HG03045 (cell line): ENCODE data around the gene NOL4L.

Source experiments
- ATAC-seq: cut with Tn5 transposase; IDR thresholded peaks from one replicate; pipeline ENCODE4 v1.9.1; 2021; ENCODE audit warnings: mild to moderate bottlenecking, moderate library complexity; ENCODE audit not compliant: unreplicated experiment

Gene NOL4L

GRCh38 chr20:32461836-32462600 lies 123.1 kb downstream of the NOL4L start:
- ATAC-seq: no peak

- ATAC-seq: no peak
Measured at GRCh38 chr20:32460683-32461320, 124.3 kb downstream of the NOL4L start.

DNA sequence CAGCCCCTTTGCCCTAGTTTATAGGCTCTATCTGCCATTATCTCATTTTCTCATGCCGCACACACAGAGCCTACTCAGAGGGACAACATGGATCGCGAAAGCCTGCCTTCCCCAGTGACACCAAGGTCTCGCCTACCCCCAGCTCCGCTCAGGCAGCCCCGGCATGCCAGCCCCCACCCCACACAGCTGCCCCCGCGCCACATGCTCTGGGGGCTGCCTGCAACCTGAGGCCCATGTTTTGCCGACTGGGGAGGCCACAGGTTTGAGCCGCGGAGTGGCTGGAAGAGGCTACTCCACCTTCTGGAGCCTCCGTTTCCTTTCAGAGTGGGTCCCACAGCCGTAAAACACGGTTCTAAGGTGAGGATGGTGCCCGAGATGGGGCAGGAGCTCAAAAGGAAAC lies 124.9 kb downstream of the NOL4L start:
- ATAC-seq: no peak

DNA sequence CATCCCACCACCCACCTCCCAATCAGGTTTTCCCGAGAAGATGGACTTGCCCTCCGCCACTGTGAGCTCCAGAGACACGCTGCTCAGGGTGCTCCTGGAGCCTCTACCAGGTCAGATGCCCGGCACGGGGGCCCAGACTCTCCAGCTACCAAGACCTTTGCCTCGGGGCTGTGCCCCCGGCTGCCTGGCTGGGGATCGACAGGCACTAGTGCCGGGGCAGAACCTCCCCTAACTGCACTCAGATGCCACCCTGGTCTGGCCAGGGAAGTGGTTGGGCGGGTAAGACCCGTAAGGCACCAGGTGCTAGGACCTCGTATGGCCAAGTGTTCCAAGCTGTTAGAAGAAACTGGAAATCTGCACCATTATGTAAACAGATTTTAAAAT lies 126.3 kb downstream of the NOL4L start:
- ATAC-seq: no peak

GRCh38 chr20:32458061-32458836 lies 126.9 kb downstream of the NOL4L start:
- no peak for ATAC-seq

GRCh38 chr20:32457479-32457986 lies 127.6 kb downstream of the NOL4L start:
- no peak for ATAC-seq

GRCh38 chr20:32456869-32457478 lies 128.2 kb downstream of the NOL4L start:
- ATAC-seq: no peak

DNA sequence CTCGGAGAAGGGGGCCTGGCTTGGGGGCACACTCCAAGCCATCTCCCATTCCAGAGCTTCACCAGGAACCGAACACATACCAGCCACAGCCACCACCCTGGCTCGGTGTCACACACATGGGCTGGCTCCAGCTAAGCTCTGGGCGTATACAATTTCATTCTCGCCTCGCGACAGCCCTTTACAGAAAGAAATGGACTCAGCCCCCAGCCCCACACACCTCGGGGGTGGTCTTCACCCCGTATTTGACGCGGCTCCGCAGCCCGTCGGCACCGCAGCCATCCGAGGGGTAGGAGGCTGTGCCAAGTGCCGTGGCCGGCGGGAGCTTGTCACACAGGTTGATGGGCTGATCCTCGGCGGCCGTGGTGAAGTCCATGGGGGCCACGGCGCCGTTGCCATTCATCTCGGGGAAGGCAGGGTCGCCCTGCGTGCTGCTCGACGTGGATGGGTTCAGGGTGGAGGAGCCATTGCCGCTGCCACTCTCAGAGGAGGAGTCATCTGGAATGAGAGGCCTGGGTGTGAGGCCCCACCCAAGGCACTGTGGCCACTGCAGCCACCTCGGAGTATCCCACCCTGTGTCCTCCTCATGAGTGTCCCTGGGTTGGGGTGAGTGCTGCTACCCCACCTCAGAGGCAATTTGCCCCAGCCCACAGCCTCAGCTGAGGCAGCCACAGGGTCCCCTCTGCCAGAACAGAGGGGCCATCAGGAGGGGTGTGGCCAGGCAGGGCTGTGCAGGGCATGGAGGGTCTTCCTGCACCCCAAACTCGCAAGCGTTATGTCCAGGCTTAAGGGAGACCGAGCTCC lies 129.0 kb downstream of the NOL4L start:
- ATAC-seq: no peak

- no peak for ATAC-seq
Measured at GRCh38 chr20:32455171-32455900, 129.8 kb downstream of the NOL4L start.

GRCh38 chr20:32454164-32455145 lies 130.7 kb downstream of the NOL4L start:
- ATAC-seq: no peak

- ATAC-seq: no peak
Measured at GRCh38 chr20:32453467-32454163, 131.5 kb downstream of the NOL4L start.

DNA sequence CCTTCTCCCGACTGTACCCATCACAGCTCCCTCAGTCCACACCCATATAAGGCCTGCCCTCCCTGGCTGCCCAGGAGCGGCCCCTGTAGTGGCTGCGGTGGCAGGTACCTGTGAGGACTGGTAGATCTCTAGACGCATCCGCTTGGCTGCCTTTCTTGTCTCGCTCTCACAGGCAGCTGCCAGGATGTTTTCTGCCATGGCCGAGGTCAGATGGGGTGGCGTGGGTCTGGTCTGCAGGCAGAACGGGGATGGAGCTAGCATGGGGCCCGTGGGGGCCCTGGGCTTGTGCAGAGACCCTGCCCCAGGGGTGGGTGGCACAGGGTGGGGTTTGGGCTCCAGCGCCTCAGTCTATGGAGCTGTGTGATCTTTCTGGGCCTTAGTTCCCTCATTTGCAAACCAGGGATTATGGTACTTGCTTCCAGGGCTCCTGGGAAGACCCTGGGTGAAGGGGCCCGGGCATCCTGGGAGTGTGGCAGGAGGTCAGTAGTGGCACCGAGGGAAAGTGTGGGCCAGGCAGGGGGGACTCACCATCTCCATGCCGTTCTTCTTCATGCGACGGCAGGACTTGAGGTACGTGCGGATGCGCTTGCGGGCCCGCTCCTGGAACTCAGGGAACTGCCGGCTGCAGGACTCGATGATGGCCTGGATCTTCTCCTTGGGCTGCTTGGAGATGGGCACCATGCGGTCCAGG lies 132.2 kb downstream of the NOL4L start:
- no peak for ATAC-seq

GRCh38 chr20:32451682-32452461 lies 133.3 kb downstream of the NOL4L start:
- no peak for ATAC-seq

DNA sequence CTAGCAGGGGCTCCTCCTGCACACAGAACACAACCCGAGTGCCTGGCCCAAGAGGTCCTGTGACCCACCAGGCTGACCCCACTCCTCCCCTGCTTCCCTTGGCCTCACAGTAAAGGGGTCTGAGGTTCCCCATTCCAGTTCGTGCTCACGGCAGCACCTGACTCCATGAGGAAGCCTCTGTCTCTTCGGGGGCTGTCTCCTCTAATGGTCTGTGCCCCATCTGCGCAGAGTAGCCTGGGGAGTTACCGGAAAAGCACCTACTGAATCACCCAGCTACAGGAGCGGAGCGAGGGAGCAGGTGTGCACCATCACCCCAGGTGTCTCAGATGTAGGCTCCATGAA lies 133.8 kb downstream of the NOL4L start:
- ATAC-seq: no peak

GRCh38 chr20:32450484-32451061 lies 134.6 kb downstream of the NOL4L start:
- no peak for ATAC-seq

- ATAC-seq: no peak
Measured at GRCh38 chr20:32449890-32450401, 135.2 kb downstream of the NOL4L start.
